ENCODE data around the gene EOLA1. TPM values are rescaled to one million over a fixed set of nuclear protein-coding genes. Genes with fewer than 3 reads are reported as not detected.

EOLA1 gene
- total RNA-seq, 4 donors from 2014 or later = 5.7 to 10.9 (median 8.7) TPM

- no peaks in the 10 kb centered on the region for H3K27me3 ChIP-seq
- H3K4me1 ChIP-seq = peaks cover 13% of the 10 kb centered on the region
- H3K4me3 ChIP-seq = peak overlapping the region; percentile 61
- DNase-seq (ENCODE audit: low spot score in 2 of 2) = no peak
- TF ChIP-seq EP300 (IDR thresholded peaks at IDR 0.05) (no peak), POLR2A (IDR thresholded peaks at IDR 0.05) (no peak), CTCF (IDR thresholded peaks at IDR 0.05) (no peak), POLR2AphosphoS5 (IDR thresholded peaks at IDR 0.05) (no peak)
- peak overlapping the region; percentile 91 for H3K27ac ChIP-seq
- 51% methylated on average over 10 of the region's 10 CpGs for WGBS
- H3K9me3 ChIP-seq = no peaks in the 10 kb centered on the region
- peaks cover 17% of the 10 kb centered on the region for H3K36me3 ChIP-seq
Observed at GRCh38 chrX:149504226-149504914, 36.4 kb upstream of the EOLA1 start.

GRCh38 chrX:149504915-149505651, 35.7 kb upstream of the EOLA1 start, which contains the start of gene IDS:
Gene IDS, minus strand, starts transcription at chrX:149505306. Its CDS starts 169 bp downstream, at chrX:149505137.
- H3K36me3 ChIP-seq = peaks cover 12% of the 10 kb centered on the region
- WGBS = 40% methylated on average over 42 of the region's 54 CpGs
- peak; percentile 87 to 92 for TF ChIP-seq POLR2A (IDR thresholded peaks at IDR 0.05)
- TF ChIP-seq EP300 (IDR thresholded peaks at IDR 0.05) = no peak
- no peak for TF ChIP-seq CTCF (IDR thresholded peaks at IDR 0.05)
- TF ChIP-seq POLR2AphosphoS5 (IDR thresholded peaks at IDR 0.05) = peak in 1 of 3 donors; percentile 43

GRCh38 chrX:149505671-149506070, 35.1 kb upstream of the EOLA1 start:
- no peak for TF ChIP-seq CTCF (IDR thresholded peaks at IDR 0.05)
- TF ChIP-seq POLR2AphosphoS5 (IDR thresholded peaks at IDR 0.05) = no peak
- TF ChIP-seq POLR2A (IDR thresholded peaks at IDR 0.05) = no peak
- no peak for TF ChIP-seq EP300 (IDR thresholded peaks at IDR 0.05)
- 86% methylated on average over 9 of the region's 9 CpGs for WGBS

More at GRCh38 chrX:149504915-149505651, 35.7 kb upstream of the EOLA1 start, which contains the start of gene IDS:
- Histone ChIP-seq H3K9me3 (no peaks in the 10 kb centered on the region), H3K27ac (peak within 1 kb of the TSS; percentile 91), H3K4me3 (peak within 1 kb of the TSS; percentile 61), H3K27me3 (no peaks in the 10 kb centered on the region), H3K4me1 (peaks cover 13% of the 10 kb centered on the region)
- DNase-seq (ENCODE audit: low spot score in 2 of 2) = peak; percentile 92 to 93

GRCh38 chrX:149506349-149506748, 34.5 kb upstream of the EOLA1 start:
- H3K4me1 ChIP-seq = peaks cover 20% of the 10 kb centered on the region
- H3K27ac ChIP-seq = no peak overlapping the region
- no peak for DNase-seq (ENCODE audit: low spot score in 2 of 2)
- H3K36me3 ChIP-seq = peaks cover 3% of the 10 kb centered on the region
- H3K27me3 ChIP-seq = no peaks in the 10 kb centered on the region
- WGBS = 93% methylated on average over 2 of the region's 2 CpGs
- H3K4me3 ChIP-seq = no peak overlapping the region
- TF ChIP-seq POLR2AphosphoS5 (IDR thresholded peaks at IDR 0.05) (no peak), EP300 (IDR thresholded peaks at IDR 0.05) (no peak), POLR2A (IDR thresholded peaks at IDR 0.05) (no peak), CTCF (IDR thresholded peaks at IDR 0.05) (no peak)
- no peaks in the 10 kb centered on the region for H3K9me3 ChIP-seq

More at GRCh38 chrX:149505671-149506070, 35.1 kb upstream of the EOLA1 start:
- Histone ChIP-seq H3K27ac (no peak overlapping the region), H3K4me3 (peak overlapping the region; percentile 61), H3K27me3 (no peaks in the 10 kb centered on the region), H3K9me3 (no peaks in the 10 kb centered on the region), H3K4me1 (peaks cover 14% of the 10 kb centered on the region), H3K36me3 (peaks cover 7% of the 10 kb centered on the region)
- DNase-seq (ENCODE audit: low spot score in 2 of 2) = no peak

GRCh38 chrX:149508467-149508866, 32.3 kb upstream of the EOLA1 start:
- Histone ChIP-seq H3K36me3 (no peaks in the 10 kb centered on the region), H3K4me1 (peaks cover 27% of the 10 kb centered on the region), H3K9me3 (no peaks in the 10 kb centered on the region), H3K27me3 (no peaks in the 10 kb centered on the region), H3K4me3 (no peak overlapping the region), H3K27ac (no peak overlapping the region)
- TF ChIP-seq POLR2AphosphoS5 (IDR thresholded peaks at IDR 0.05) = no peak
- TF ChIP-seq CTCF (IDR thresholded peaks at IDR 0.05) = no peak
- TF ChIP-seq POLR2A (IDR thresholded peaks at IDR 0.05) = no peak
- no peak for TF ChIP-seq EP300 (IDR thresholded peaks at IDR 0.05)
- no peak for DNase-seq (ENCODE audit: low spot score in 2 of 2)
- 74% methylated on average over 1 of the region's 1 CpG for WGBS

Data from suprapubic skin (tissue), 4 donors.